ENCODE data around the gene ANXA1.
A peak's percentile ranks its signal among the peaks of the same experiment; 100 is the strongest.

ANXA1 gene

GRCh38 chr9:73133022-73133651 is 18.5 kb upstream of the ANXA1 start:
- peak overlapping the region; percentile 52 to 72 for H3K4me3 ChIP-seq (ENCODE audit: low read depth in 1 of 2, low read length in 1 of 2)
- peaks cover 44% of the 10 kb centered on the region in 2 experiments for H3K4me1 ChIP-seq (ENCODE audit: control insufficient read depth in 1 of 2, insufficient read depth in 1 of 2, low read depth in 1 of 2, low read length in 1 of 2)
- TF ChIP-seq CTCF (IDR thresholded peaks at IDR 0.05): no peak
- no peaks in the 10 kb centered on the region for H3K9me3 ChIP-seq
- peak overlapping the region; percentile 81 for H3K27ac ChIP-seq
- H3K36me3 ChIP-seq: no peaks in the 10 kb centered on the region
- H3K27me3 ChIP-seq: no peaks in the 10 kb centered on the region

GRCh38 chr9:73133921-73134407 is 17.7 kb upstream of the ANXA1 start:
- TF ChIP-seq CTCF (IDR thresholded peaks at IDR 0.05): no peak
- Histone ChIP-seq H3K36me3 (no peaks in the 10 kb centered on the region), H3K4me1 (ENCODE audit: control insufficient read depth in 1 of 2, insufficient read depth in 1 of 2, low read depth in 1 of 2, low read length in 1 of 2) (peaks cover 40 to 44% of the 10 kb centered on the region in 2 experiments), H3K27me3 (no peaks in the 10 kb centered on the region), H3K4me3 (ENCODE audit: low read depth in 1 of 2, low read length in 1 of 2) (no peak overlapping the region), H3K9me3 (no peaks in the 10 kb centered on the region), H3K27ac (peak overlapping the region; percentile 44)

GRCh38 chr9:73135394-73135793 is 16.3 kb upstream of the ANXA1 start:
- no peak overlapping the region for H3K27ac ChIP-seq
- no peaks in the 10 kb centered on the region for H3K36me3 ChIP-seq
- no peaks in the 10 kb centered on the region for H3K27me3 ChIP-seq
- TF ChIP-seq CTCF (IDR thresholded peaks at IDR 0.05): no peak
- H3K4me3 ChIP-seq (ENCODE audit: low read depth in 1 of 2, low read length in 1 of 2): no peak overlapping the region
- peaks cover 35 to 38% of the 10 kb centered on the region in 2 experiments for H3K4me1 ChIP-seq (ENCODE audit: control insufficient read depth in 1 of 2, insufficient read depth in 1 of 2, low read depth in 1 of 2, low read length in 1 of 2)
- no peaks in the 10 kb centered on the region for H3K9me3 ChIP-seq

- Histone ChIP-seq H3K4me1 (ENCODE audit: control insufficient read depth in 1 of 2, insufficient read depth in 1 of 2, low read depth in 1 of 2, low read length in 1 of 2) (peaks cover 21 to 23% of the 10 kb centered on the region in 2 experiments), H3K9me3 (no peaks in the 10 kb centered on the region), H3K27ac (no peak overlapping the region), H3K36me3 (no peaks in the 10 kb centered on the region), H3K4me3 (ENCODE audit: low read depth in 1 of 2, low read length in 1 of 2) (no peak overlapping the region), H3K27me3 (no peaks in the 10 kb centered on the region)
- no peak for TF ChIP-seq CTCF (IDR thresholded peaks at IDR 0.05)
Measured at GRCh38 chr9:73137286-73137899, 14.3 kb upstream of the ANXA1 start.

- no peaks in the 10 kb centered on the region for H3K9me3 ChIP-seq
- peaks cover 15 to 19% of the 10 kb centered on the region in 2 experiments for H3K4me1 ChIP-seq (ENCODE audit: control insufficient read depth in 1 of 2, insufficient read depth in 1 of 2, low read depth in 1 of 2, low read length in 1 of 2)
- H3K36me3 ChIP-seq: no peaks in the 10 kb centered on the region
- H3K27ac ChIP-seq: no peak overlapping the region
- H3K4me3 ChIP-seq (ENCODE audit: low read depth in 1 of 2, low read length in 1 of 2): no peak overlapping the region
- no peak for TF ChIP-seq CTCF (IDR thresholded peaks at IDR 0.05)
- H3K27me3 ChIP-seq: no peaks in the 10 kb centered on the region
Measured at GRCh38 chr9:73137914-73138313, 13.8 kb upstream of the ANXA1 start.

Measured in neutrophil (primary cell).